Fibroblast of skin of right quadriceps (primary cell): ENCODE data around the gene LRCOL1.

ENCODE experiments used
- DNase-seq: peaks from one replicate; pipeline ENCODE4 v3.0.0-alpha.2; 2013

The LRCOL1 gene

GRCh38 chr12:132635076-132635955 lies 24.9 kb upstream of the LRCOL1 start:
- DNase-seq: no peak

GRCh38 chr12:132634411-132634990 lies 24.1 kb upstream of the LRCOL1 start:
- no peak for DNase-seq

GRCh38 chr12:132633901-132634300 lies 23.5 kb upstream of the LRCOL1 start:
- DNase-seq: no peak

- no peak for DNase-seq
These were observed 23.0 kb upstream of the LRCOL1 start for GRCh38 chr12:132633398-132633797.

- DNase-seq: no peak
These were observed 22.3 kb upstream of the LRCOL1 start for GRCh38 chr12:132632521-132633228.

GRCh38 chr12:132631666-132632065 lies 21.3 kb upstream of the LRCOL1 start:
- DNase-seq: no peak

GRCh38 chr12:132630672-132631071 lies 20.3 kb upstream of the LRCOL1 start:
- no peak for DNase-seq

- DNase-seq: no peak
These were observed 18.9 kb upstream of the LRCOL1 start for GRCh38 chr12:132629330-132629729.

- no peak for DNase-seq
These were observed 15.5 kb upstream of the LRCOL1 start for GRCh38 chr12:132625731-132626430.

- DNase-seq: no peak
These were observed 14.7 kb upstream of the LRCOL1 start for GRCh38 chr12:132624910-132625630.

- no peak for DNase-seq
These were observed 13.9 kb upstream of the LRCOL1 start for GRCh38 chr12:132624186-132624855.

- DNase-seq: no peak
These were observed 12.9 kb upstream of the LRCOL1 start for GRCh38 chr12:132623072-132623869.

- DNase-seq: peak; percentile 65
These were observed 12.2 kb upstream of the LRCOL1 start for GRCh38 chr12:132622437-132623071.

GRCh38 chr12:132621657-132622435 lies 11.5 kb upstream of the LRCOL1 start:
- no peak for DNase-seq

- DNase-seq: no peak
These were observed 10.7 kb upstream of the LRCOL1 start for GRCh38 chr12:132620899-132621656.

GRCh38 chr12:132620113-132620898 lies 9.9 kb upstream of the LRCOL1 start:
- DNase-seq: no peak

GRCh38 chr12:132619386-132620112 lies 9.2 kb upstream of the LRCOL1 start:
- DNase-seq: no peak

GRCh38 chr12:132619071-132619385 lies 8.6 kb upstream of the LRCOL1 start:
- no peak for DNase-seq
